Neural cell (in vitro differentiated cells): ENCODE data around the gene SPOCK1. TPM values are rescaled to one million over a fixed set of nuclear protein-coding genes. Genes with fewer than 3 reads are reported as not detected.

Experiments used
- H2AFZ ChIP-seq: fragments of 200-600, 300-800 bp; sonication (generic), shearing (Covaris generic); 2 replicates; pipeline ENCODE4 v1.6.0; 2014; ENCODE audit warnings: low read depth, mild to moderate bottlenecking, antibody characterized with exemption, low read length, moderate library complexity
- H3F3A ChIP-seq: fragments of 200-600 bp; shearing (Covaris generic); 2 replicates; pipeline ENCODE4 v1.6.1; 2016; ENCODE audit warnings: mild to moderate bottlenecking, moderate library complexity, mixed read lengths, antibody characterized with exemption, low read length; ENCODE audit not compliant: insufficient read depth, poor library complexity, severe bottlenecking
- H3K27ac ChIP-seq: fragments of 200-600, 300-800 bp; sonication (generic), shearing (Covaris generic); 2 replicates; pipeline ENCODE4 v1.5.1; 2014; ENCODE audit warnings: mild to moderate bottlenecking, low read length, moderate library complexity
- H3K27me3 ChIP-seq: fragments of 300-800, 200-600 bp; sonication (generic), shearing (Covaris generic); 2 replicates; pipeline ENCODE4 v1.6.0; 2014; ENCODE audit warnings: mild to moderate bottlenecking, low read depth, low read length, moderate library complexity; ENCODE audit not compliant: insufficient read depth
- H3K36me3 ChIP-seq: fragments of 300-800, 200-600 bp; sonication (generic), shearing (Covaris generic); 2 replicates; pipeline ENCODE4 v1.5.1; 2014; ENCODE audit warnings: mild to moderate bottlenecking, antibody characterized with exemption, low read length, moderate library complexity; ENCODE audit not compliant: insufficient read depth
- H3K4me2 ChIP-seq: fragments of 300-800, 200-600 bp; sonication (generic), shearing (Covaris generic); 2 replicates; pipeline ENCODE4 v1.6.0; 2014; ENCODE audit warnings: mild to moderate bottlenecking, low read length
- H3K4me3 ChIP-seq: fragments of 300-800, 200-600 bp; sonication (generic), shearing (Covaris generic); 2 replicates; pipeline ENCODE4 v1.5.1; 2014; ENCODE audit warnings: mild to moderate bottlenecking, low read length, moderate library complexity
- H3K79me2 ChIP-seq: fragments of 200-600 bp; shearing (Covaris generic); replicated peaks from 2 replicates; pipeline ENCODE4 v1.6.0; 2014; ENCODE audit warnings: mild to moderate bottlenecking, low read length, moderate library complexity; ENCODE audit not compliant: insufficient read depth
- H3K9ac ChIP-seq: fragments of 300-800, 200-600 bp; sonication (generic), shearing (Covaris generic); 2 replicates; pipeline ENCODE4 v1.6.1; 2016; ENCODE audit warnings: mild to moderate bottlenecking, low read length, mixed read lengths
- H3K9me2 ChIP-seq: fragments of 200-600 bp; shearing (Covaris generic); 2 replicates; pipeline ENCODE4 v1.6.1; 2016; ENCODE audit warnings: mild to moderate bottlenecking, low read length, mixed read lengths; ENCODE audit not compliant: insufficient read depth
- H3K9me3 ChIP-seq: fragments of 200-600, 300-800 bp; sonication (generic), shearing (Covaris generic); 2 replicates; pipeline ENCODE4 v1.6.1; 2016; ENCODE audit warnings: mild to moderate bottlenecking, mixed run types, low read length, moderate library complexity, mixed read lengths
- H4K20me1 ChIP-seq: fragments of 200-600 bp; shearing (Covaris generic); 2 replicates; pipeline ENCODE4 v1.6.1; 2016; ENCODE audit warnings: mild to moderate bottlenecking, mixed run types; ENCODE audit not compliant: insufficient read depth
- CTCF ChIP-seq: fragments of 450-650 bp; IDR thresholded peaks from 2 replicates; pipeline ENCODE4 v1.5.1; 2014; ENCODE audit warnings: antibody characterized with exemption, mild to moderate bottlenecking, moderate library complexity; ENCODE audit not compliant: poor library complexity, severe bottlenecking
- EP300 ChIP-seq: fragments of 450-650 bp; conservative IDR thresholded peaks from 2 replicates; pipeline ENCODE4 v1.6.1; 2014; ENCODE audit warnings: antibody characterized with exemption, mild to moderate bottlenecking, moderate library complexity; ENCODE audit not compliant: poor library complexity, severe bottlenecking
- EZH2 ChIP-seq: fragments of 200-600, 300-800 bp; shearing (Covaris generic), sonication (generic); IDR thresholded peaks from 2 replicates; pipeline ENCODE4 v1.6.1; 2014; ENCODE audit warnings: antibody characterized with exemption, low read length, borderline replicate concordance, mild to moderate bottlenecking; ENCODE audit not compliant: insufficient read depth, poor library complexity, severe bottlenecking
- MXI1 ChIP-seq: fragments of 450-650 bp; conservative IDR thresholded peaks from 2 replicates; pipeline ENCODE4 v1.6.1; 2014; ENCODE audit warnings: antibody characterized with exemption, mild to moderate bottlenecking; ENCODE audit not compliant: poor library complexity, severe bottlenecking
- POLR2AphosphoS5 ChIP-seq: IDR thresholded peaks from 2 replicates; pipeline ENCODE4 v1.6.1; 2012
- RAD21 ChIP-seq: fragments of 450-650 bp; conservative IDR thresholded peaks from 2 replicates; pipeline ENCODE4 v1.6.1; 2014; ENCODE audit warnings: antibody characterized with exemption, mild to moderate bottlenecking, moderate library complexity
- REST ChIP-seq: IDR thresholded peaks from 2 replicates; pipeline ENCODE4 v1.6.1; 2012; ENCODE audit warnings: borderline replicate concordance
- SMC3 ChIP-seq: fragments of 450-650 bp; conservative IDR thresholded peaks from 2 replicates; pipeline ENCODE4 v1.6.1; 2014; ENCODE audit warnings: antibody characterized with exemption, mild to moderate bottlenecking, moderate library complexity; ENCODE audit not compliant: poor library complexity
- TAF1 ChIP-seq: IDR thresholded peaks from 2 replicates; pipeline ENCODE4 v1.6.1; 2012; ENCODE audit warnings: low read depth
- polyA plus RNA-seq: library from polyadenylated mRNA; depleted of rRNA; stranded (reverse); fragments of >200 nt; gene quantifications from 2 replicates; pipeline ENCODE4 v1.2.3, GENCODE V29; 2014

SPOCK1 gene
- polyA plus RNA-seq, 1 donor from 2014 or later: 33.6 TPM

DNA sequence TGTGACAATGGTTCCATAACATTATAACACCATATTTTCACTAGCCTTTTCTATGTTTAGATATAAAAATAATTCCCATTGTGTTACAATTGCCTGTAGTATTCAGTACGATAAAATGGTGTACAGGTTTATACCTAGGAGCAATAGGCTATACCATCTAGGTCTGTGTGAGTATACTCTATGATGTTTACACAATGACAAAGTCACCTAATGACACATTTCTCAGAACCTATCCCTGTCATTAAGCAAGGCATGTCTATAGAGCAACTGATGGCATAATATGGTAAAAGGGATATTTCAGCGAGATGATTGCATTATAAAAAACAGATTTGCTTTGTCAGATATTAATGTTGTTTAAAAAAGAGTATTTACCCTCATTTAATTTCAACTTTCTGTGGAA, 517.2 kb downstream of the SPOCK1 start:
- Histone ChIP-seq H3K9ac (no peak overlapping the region), H3K27me3 (no peaks in the 10 kb centered on the region), H2AFZ (no peak overlapping the region), H3K9me2 (no peaks in the 10 kb centered on the region), H3K4me2 (no peak overlapping the region), H3K79me2 (no peaks in the 10 kb centered on the region), H3K4me3 (no peak overlapping the region), H3K36me3 (no peaks in the 10 kb centered on the region), H3K27ac (no peak overlapping the region), H3F3A (no peaks in the 10 kb centered on the region), H4K20me1 (no peaks in the 10 kb centered on the region), H3K9me3 (no peaks in the 10 kb centered on the region)
- no peak for TF ChIP-seq EP300
- TF ChIP-seq CTCF: no peak
- no peak for TF ChIP-seq MXI1

DNA sequence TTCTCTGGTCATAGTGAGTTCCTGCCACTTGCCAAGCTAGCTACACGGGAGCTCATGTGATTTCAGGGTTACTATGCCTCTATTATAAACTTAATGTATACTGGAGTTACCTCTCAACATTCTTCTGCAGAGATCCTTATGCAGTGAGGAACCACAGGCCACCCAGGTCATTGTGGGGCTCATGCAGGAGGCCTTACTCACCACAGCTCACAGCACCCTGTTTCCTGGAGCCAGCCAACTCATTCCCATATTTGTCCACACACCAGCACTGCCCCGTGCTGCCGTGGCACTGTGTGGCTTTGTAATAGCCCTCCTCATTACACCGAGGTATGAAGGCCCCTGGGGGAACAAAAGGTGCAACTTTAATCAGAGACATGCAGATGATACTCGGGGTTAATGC, 520.0 kb downstream of the SPOCK1 start:
- Histone ChIP-seq H3K4me3 (no peak overlapping the region), H4K20me1 (no peaks in the 10 kb centered on the region), H3F3A (no peaks in the 10 kb centered on the region), H2AFZ (no peak overlapping the region), H3K36me3 (no peaks in the 10 kb centered on the region), H3K4me2 (no peak overlapping the region), H3K9me3 (no peaks in the 10 kb centered on the region), H3K27me3 (no peaks in the 10 kb centered on the region), H3K9ac (no peak overlapping the region), H3K79me2 (no peaks in the 10 kb centered on the region), H3K9me2 (no peaks in the 10 kb centered on the region), H3K27ac (no peak overlapping the region)
- TF ChIP-seq RAD21 (no peak), EZH2 (no peak), POLR2AphosphoS5 (no peak), EP300 (no peak), CTCF (no peak), SMC3 (no peak), MXI1 (no peak), REST (no peak), TAF1 (no peak)
